ENCODE results near the gene PHAX.
"Not testable (repeated sequence)": the region's sequence is repeated elsewhere in the genome, so short reads cannot be mapped to it uniquely, and the experiment has no call there.

PHAX gene

GRCh38 chr5:126610160-126610559, 9.4 kb downstream of the PHAX start:
- Histone ChIP-seq H3K4me1 (ENCODE audit: insufficient read depth, low read length) (no peaks in the 10 kb centered on the region), H3K27me3 (ENCODE audit: insufficient read depth, low read length) (no peaks in the 10 kb centered on the region), H3K27ac (ENCODE audit: low read length) (no peak overlapping the region), H3K4me3 (ENCODE audit: low read length) (no peak overlapping the region), H3K9ac (ENCODE audit: low read depth, low read length) (no peak overlapping the region), H3K9me3 (ENCODE audit: insufficient read depth, low read depth, low read length) (no peaks in the 10 kb centered on the region), H3K36me3 (ENCODE audit: insufficient read depth, low read depth, low read length) (peaks cover 96% of the 10 kb centered on the region)

DNA sequence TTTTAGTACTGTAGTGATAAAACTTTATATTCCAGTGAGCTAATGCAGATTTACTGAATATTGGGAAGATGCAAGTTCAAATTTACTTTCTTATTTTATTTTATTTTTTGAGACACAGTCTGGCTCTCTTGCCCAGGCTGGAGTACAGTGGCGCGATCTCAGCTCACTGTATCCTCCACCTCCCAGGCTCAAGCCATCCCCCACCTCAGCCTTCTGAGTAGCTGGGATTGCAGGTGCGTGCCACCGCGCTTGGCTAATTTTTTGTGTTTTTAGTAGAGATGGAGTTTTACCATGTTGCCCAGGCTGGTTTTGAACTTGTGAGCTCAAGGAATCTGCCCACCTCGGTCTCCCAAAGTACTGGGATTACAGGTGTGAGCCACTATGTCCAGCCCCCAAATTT, 9.9 kb downstream of the PHAX start:
- Histone ChIP-seq H3K4me1 (ENCODE audit: insufficient read depth, low read length) (no peaks in the 10 kb centered on the region), H3K9me3 (ENCODE audit: insufficient read depth, low read depth, low read length) (no peaks in the 10 kb centered on the region), H3K27ac (ENCODE audit: low read length) (no peak overlapping the region), H3K36me3 (ENCODE audit: insufficient read depth, low read depth, low read length) (peaks cover 94% of the 10 kb centered on the region), H3K4me3 (ENCODE audit: low read length) (no peak overlapping the region), H3K9ac (ENCODE audit: low read depth, low read length) (no peak overlapping the region), H3K27me3 (ENCODE audit: insufficient read depth, low read length) (no peaks in the 10 kb centered on the region)

DNA sequence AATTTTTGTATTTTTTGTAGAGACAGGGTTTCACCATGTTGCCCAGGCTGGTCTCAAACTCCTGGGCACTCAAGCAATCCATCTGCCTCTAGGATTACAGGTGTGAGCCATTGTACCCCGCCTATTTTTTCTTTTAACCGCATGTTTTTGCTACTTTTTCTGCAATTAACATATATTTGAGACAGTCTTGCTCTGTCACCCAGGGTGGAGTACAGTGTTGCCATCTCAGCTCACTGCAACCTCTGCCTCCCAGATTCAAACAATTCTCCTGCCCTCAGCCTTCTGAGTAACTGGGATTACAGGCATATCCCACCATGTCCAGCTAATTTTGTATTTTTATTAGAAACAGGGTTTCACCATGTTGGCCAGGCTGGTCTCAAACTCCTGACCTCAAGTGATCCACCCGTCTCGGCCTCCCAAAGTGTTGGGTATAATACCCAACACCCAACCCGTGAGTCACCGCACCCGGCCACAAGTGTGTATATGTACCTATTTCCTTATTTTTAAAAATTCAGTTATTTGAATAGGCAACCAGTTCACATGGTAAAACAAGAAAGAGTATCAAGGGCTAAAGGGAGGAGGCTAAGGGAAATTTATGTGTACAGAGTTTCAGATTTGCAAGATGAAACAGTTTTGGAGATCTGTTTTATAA, 13.3 kb downstream of the PHAX start:
- Histone ChIP-seq H3K36me3 (ENCODE audit: insufficient read depth, low read depth, low read length) (peaks cover 84% of the 10 kb centered on the region), H3K9me3 (ENCODE audit: insufficient read depth, low read depth, low read length) (no peaks in the 10 kb centered on the region), H3K4me1 (ENCODE audit: insufficient read depth, low read length) (no peaks in the 10 kb centered on the region), H3K27ac (ENCODE audit: low read length) (no peak overlapping the region), H3K9ac (ENCODE audit: low read depth, low read length) (no peak overlapping the region), H3K27me3 (ENCODE audit: insufficient read depth, low read length) (no peaks in the 10 kb centered on the region), H3K4me3 (ENCODE audit: low read length) (no peak overlapping the region)

- H3K9me3 ChIP-seq (ENCODE audit: insufficient read depth, low read depth, low read length), result no peaks in the 10 kb centered on the region
- no peaks in the 10 kb centered on the region for H3K27me3 ChIP-seq (ENCODE audit: insufficient read depth, low read length)
- no peak overlapping the region for H3K9ac ChIP-seq (ENCODE audit: low read depth, low read length)
- no peaks in the 10 kb centered on the region for H3K4me1 ChIP-seq (ENCODE audit: insufficient read depth, low read length)
- peaks cover 84% of the 10 kb centered on the region for H3K36me3 ChIP-seq (ENCODE audit: insufficient read depth, low read depth, low read length)
- no peak overlapping the region for H3K4me3 ChIP-seq (ENCODE audit: low read length)
- H3K27ac ChIP-seq (ENCODE audit: low read length), result no peak overlapping the region
Observed at GRCh38 chr5:126615286-126615685, 14.5 kb downstream of the PHAX start.

DNA sequence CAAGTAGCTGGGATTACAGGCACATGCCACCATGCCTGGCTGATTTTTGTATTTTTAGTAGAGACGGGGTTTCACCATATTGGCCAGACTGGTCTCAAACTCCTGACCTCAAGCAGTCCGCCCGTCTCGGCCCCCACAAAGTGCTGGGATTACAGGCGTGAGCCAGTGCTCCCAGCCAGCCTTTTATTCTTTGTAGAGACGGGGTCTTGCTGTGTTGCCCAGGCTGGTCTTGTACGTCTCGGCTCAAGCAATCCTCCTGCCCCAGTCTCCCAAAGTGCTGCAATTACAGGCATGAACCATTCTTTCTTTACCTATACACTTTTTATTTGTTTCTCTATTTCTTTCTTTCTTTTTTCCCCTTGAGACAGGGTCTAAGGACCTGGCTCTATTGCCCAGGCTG, 16.9 kb downstream of the PHAX start:
- H3K9me3 ChIP-seq (ENCODE audit: insufficient read depth, low read depth, low read length); H3K4me1 ChIP-seq (ENCODE audit: insufficient read depth, low read length); H3K27me3 ChIP-seq (ENCODE audit: insufficient read depth, low read length); H3K4me3 ChIP-seq (ENCODE audit: low read length); H3K9ac ChIP-seq (ENCODE audit: low read depth, low read length); H3K27ac ChIP-seq (ENCODE audit: low read length): not testable (repeated sequence)
- H3K36me3 ChIP-seq (ENCODE audit: insufficient read depth, low read depth, low read length), result peaks cover 77% of the 10 kb centered on the region

GRCh38 chr5:126619781-126620180, 19.0 kb downstream of the PHAX start:
- no peaks in the 10 kb centered on the region for H3K9me3 ChIP-seq (ENCODE audit: insufficient read depth, low read depth, low read length)
- H3K27me3 ChIP-seq (ENCODE audit: insufficient read depth, low read length), result no peaks in the 10 kb centered on the region
- H3K36me3 ChIP-seq (ENCODE audit: insufficient read depth, low read depth, low read length), result peaks cover 77% of the 10 kb centered on the region
- no peaks in the 10 kb centered on the region for H3K4me1 ChIP-seq (ENCODE audit: insufficient read depth, low read length)
- no peak overlapping the region for H3K9ac ChIP-seq (ENCODE audit: low read depth, low read length)
- no peak overlapping the region for H3K4me3 ChIP-seq (ENCODE audit: low read length)
- no peak overlapping the region for H3K27ac ChIP-seq (ENCODE audit: low read length)

- Histone ChIP-seq H3K4me3 (ENCODE audit: low read length) (no peak overlapping the region), H3K27ac (ENCODE audit: low read length) (no peak overlapping the region), H3K9ac (ENCODE audit: low read depth, low read length) (no peak overlapping the region), H3K9me3 (ENCODE audit: insufficient read depth, low read depth, low read length) (no peaks in the 10 kb centered on the region), H3K36me3 (ENCODE audit: insufficient read depth, low read depth, low read length) (peaks cover 57% of the 10 kb centered on the region), H3K27me3 (ENCODE audit: insufficient read depth, low read length) (no peaks in the 10 kb centered on the region), H3K4me1 (ENCODE audit: insufficient read depth, low read length) (no peaks in the 10 kb centered on the region)
Observed at GRCh38 chr5:126624534-126624933, 23.8 kb downstream of the PHAX start.

- H3K9me3 ChIP-seq (ENCODE audit: insufficient read depth, low read depth, low read length), result no peaks in the 10 kb centered on the region
- no peak overlapping the region for H3K9ac ChIP-seq (ENCODE audit: low read depth, low read length)
- H3K27me3 ChIP-seq (ENCODE audit: insufficient read depth, low read length), result no peaks in the 10 kb centered on the region
- no peaks in the 10 kb centered on the region for H3K4me1 ChIP-seq (ENCODE audit: insufficient read depth, low read length)
- H3K27ac ChIP-seq (ENCODE audit: low read length), result no peak overlapping the region
- H3K36me3 ChIP-seq (ENCODE audit: insufficient read depth, low read depth, low read length), result peaks cover 29% of the 10 kb centered on the region
- no peak overlapping the region for H3K4me3 ChIP-seq (ENCODE audit: low read length)
Observed at GRCh38 chr5:126628102-126628501, 27.4 kb downstream of the PHAX start.

- H3K36me3 ChIP-seq (ENCODE audit: insufficient read depth, low read depth, low read length), result no peaks in the 10 kb centered on the region; the same call in 1 of the 2 replicates
- H3K27me3 ChIP-seq (ENCODE audit: insufficient read depth, low read length), result no peaks in the 10 kb centered on the region
- no peaks in the 10 kb centered on the region for H3K4me1 ChIP-seq (ENCODE audit: insufficient read depth, low read length)
- H3K9me3 ChIP-seq (ENCODE audit: insufficient read depth, low read depth, low read length), result no peaks in the 10 kb centered on the region
- no peak overlapping the region for H3K27ac ChIP-seq (ENCODE audit: low read length)
- H3K4me3 ChIP-seq (ENCODE audit: low read length), result no peak overlapping the region
- no peak overlapping the region for H3K9ac ChIP-seq (ENCODE audit: low read depth, low read length)
Observed at GRCh38 chr5:126631920-126632319, 31.2 kb downstream of the PHAX start.

- H3K27ac ChIP-seq (ENCODE audit: low read length), result no peak overlapping the region
- H3K4me3 ChIP-seq (ENCODE audit: low read length), result no peak overlapping the region
- H3K9ac ChIP-seq (ENCODE audit: low read depth, low read length), result no peak overlapping the region
- H3K9me3 ChIP-seq (ENCODE audit: insufficient read depth, low read depth, low read length), result no peaks in the 10 kb centered on the region
- H3K36me3 ChIP-seq (ENCODE audit: insufficient read depth, low read depth, low read length), result no peaks in the 10 kb centered on the region
- no peaks in the 10 kb centered on the region for H3K27me3 ChIP-seq (ENCODE audit: insufficient read depth, low read length)
- no peaks in the 10 kb centered on the region for H3K4me1 ChIP-seq (ENCODE audit: insufficient read depth, low read length)
Observed at GRCh38 chr5:126633552-126633951, 32.8 kb downstream of the PHAX start.

- Histone ChIP-seq H3K9ac (ENCODE audit: low read depth, low read length) (no peak overlapping the region), H3K27me3 (ENCODE audit: insufficient read depth, low read length) (no peaks in the 10 kb centered on the region), H3K9me3 (ENCODE audit: insufficient read depth, low read depth, low read length) (no peaks in the 10 kb centered on the region), H3K36me3 (ENCODE audit: insufficient read depth, low read depth, low read length) (no peaks in the 10 kb centered on the region), H3K27ac (ENCODE audit: low read length) (no peak overlapping the region), H3K4me1 (ENCODE audit: insufficient read depth, low read length) (no peaks in the 10 kb centered on the region), H3K4me3 (ENCODE audit: low read length) (no peak overlapping the region)
Observed at GRCh38 chr5:126635585-126635984, 34.8 kb downstream of the PHAX start.

DNA sequence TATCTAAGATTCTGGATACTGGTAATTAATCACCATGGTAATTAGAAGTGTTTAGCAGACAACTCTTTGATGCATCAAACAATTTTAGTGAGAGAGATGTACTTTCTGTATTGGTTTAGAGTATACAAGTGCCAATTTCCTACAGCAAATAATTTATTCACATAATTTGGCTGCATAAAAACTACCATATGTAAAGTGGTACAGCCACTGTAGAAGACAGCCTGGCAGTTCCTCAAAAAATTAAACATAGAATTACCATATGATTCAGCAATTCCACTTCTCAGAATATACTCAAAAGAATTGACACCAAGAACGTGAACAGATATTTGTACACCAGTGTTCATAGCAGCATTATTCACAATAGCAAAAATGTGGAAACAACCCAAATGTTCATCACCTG, 36.2 kb downstream of the PHAX start:
- no peak overlapping the region for H3K9ac ChIP-seq (ENCODE audit: low read depth, low read length)
- no peaks in the 10 kb centered on the region for H3K4me1 ChIP-seq (ENCODE audit: insufficient read depth, low read length)
- no peaks in the 10 kb centered on the region for H3K36me3 ChIP-seq (ENCODE audit: insufficient read depth, low read depth, low read length)
- no peak overlapping the region for H3K4me3 ChIP-seq (ENCODE audit: low read length)
- no peaks in the 10 kb centered on the region for H3K27me3 ChIP-seq (ENCODE audit: insufficient read depth, low read length)
- no peak overlapping the region for H3K27ac ChIP-seq (ENCODE audit: low read length)
- H3K9me3 ChIP-seq (ENCODE audit: insufficient read depth, low read depth, low read length), result no peaks in the 10 kb centered on the region

All from iPS-20b (cell line).